ENCODE data around the gene ROBO4. TPM values are rescaled to one million over a fixed set of nuclear protein-coding genes. Genes with fewer than 3 reads are reported as not detected.

Gene ROBO4
- total and polyA plus RNA-seq, 10 donors = 6.7 to 246 (median 144) TPM

- Histone ChIP-seq H3K36me3 (no peaks in the 10 kb centered on the region), H3K9me3 (no peaks in the 10 kb centered on the region), H3K27me3 (replicated peaks in 1 of 7) (peaks cover 16 to 95% (median 79%) of the 10 kb centered on the region in 7 donors), H3K4me1 (peaks cover 13 to 61% (median 35%) of the 10 kb centered on the region in 6 donors), H3K27ac (no peak overlapping the region), H3K4me3 (no peak overlapping the region)
- intact Hi-C loops (cut with DNase I; ENCODE audit: low total_unique reads) = no loop called here
- no peak for TF ChIP-seq CTCF (IDR thresholded peaks at IDR 0.05 in 8 of 11, conservative IDR thresholded peaks at IDR 0.05 in 3 of 11)
- no peak for TF ChIP-seq POLR2A (IDR thresholded peaks at IDR 0.05)
- no peak for TF ChIP-seq POLR2AphosphoS5 (IDR thresholded peaks at IDR 0.05)
- no peak for DNase-seq
- WGBS, 5 donors = 42 to 57% (median 48%) methylated on average over 1 of the region's 1 CpG
These were observed 57.0 kb downstream of the ROBO4 start for GRCh38 chr11:124840666-124841065.

- no peaks in the 10 kb centered on the region for H3K36me3 ChIP-seq
- intact Hi-C loops (cut with DNase I; ENCODE audit: low total_unique reads) = no loop called here
- H3K9me3 ChIP-seq = no peaks in the 10 kb centered on the region
- H3K27ac ChIP-seq = no peak overlapping the region
- TF ChIP-seq CTCF (IDR thresholded peaks at IDR 0.05 in 8 of 11, conservative IDR thresholded peaks at IDR 0.05 in 3 of 11) = no peak
- no peak for TF ChIP-seq POLR2AphosphoS5 (IDR thresholded peaks at IDR 0.05)
- TF ChIP-seq POLR2A (IDR thresholded peaks at IDR 0.05) = no peak
- DNase-seq = no peak
- H3K4me1 ChIP-seq = peaks cover 13 to 60% (median 35%) of the 10 kb centered on the region in 6 donors
- WGBS, 5 donors = 7 to 11% (median 10%) methylated on average over 20 of the region's 20 CpGs
- peaks cover 16 to 94% (median 74%) of the 10 kb centered on the region in 7 donors for H3K27me3 ChIP-seq (replicated peaks in 1 of 7)
- H3K4me3 ChIP-seq = peak overlapping the region in 7 of 8 donors; percentile 19 to 60 (median 40)
These were observed 57.6 kb downstream of the ROBO4 start for GRCh38 chr11:124839972-124840621.

GRCh38 chr11:124839128-124839971 is 58.3 kb downstream of the ROBO4 start:
- WGBS, 5 donors = 1 to 4% (median 2%) methylated on average over 31 to 87 of the region's 87 CpGs
- peak in 1 of 3 donors; percentile 29 for TF ChIP-seq POLR2AphosphoS5 (IDR thresholded peaks at IDR 0.05)
- TF ChIP-seq CTCF (IDR thresholded peaks at IDR 0.05 in 8 of 11, conservative IDR thresholded peaks at IDR 0.05 in 3 of 11) = no peak
- peak; percentile 79 for DNase-seq
- Histone ChIP-seq H3K4me1 (peaks cover 13 to 52% (median 31%) of the 10 kb centered on the region in 6 donors), H3K4me3 (peak overlapping the region; percentile 4 to 60 (median 40)), H3K27me3 (replicated peaks in 1 of 7) (peaks cover 16 to 88% (median 66%) of the 10 kb centered on the region in 7 donors), H3K27ac (no peak overlapping the region), H3K9me3 (no peaks in the 10 kb centered on the region), H3K36me3 (no peaks in the 10 kb centered on the region)
- intact Hi-C loops (cut with DNase I; ENCODE audit: low total_unique reads) = no loop called here

- intact Hi-C loops (cut with DNase I; ENCODE audit: low total_unique reads) = no loop called here
- no peaks in the 10 kb centered on the region for H3K36me3 ChIP-seq
- no peak for DNase-seq
- TF ChIP-seq POLR2A (IDR thresholded peaks at IDR 0.05) (no peak), CTCF (IDR thresholded peaks at IDR 0.05 in 8 of 11, conservative IDR thresholded peaks at IDR 0.05 in 3 of 11) (no peak), POLR2AphosphoS5 (IDR thresholded peaks at IDR 0.05) (no peak)
- peak overlapping the region in 3 of 8 donors; percentile 35 to 60 (median 40) for H3K4me3 ChIP-seq
- no peak overlapping the region for H3K27ac ChIP-seq
- H3K27me3 ChIP-seq (replicated peaks in 1 of 7) = peaks cover 14 to 82% (median 60%) of the 10 kb centered on the region in 7 donors
- no peaks in the 10 kb centered on the region for H3K9me3 ChIP-seq
- 23 to 33% (median 30%) methylated on average over 5 of the region's 5 CpGs for WGBS, 5 donors
- H3K4me1 ChIP-seq = peaks cover 13 to 52% (median 31%) of the 10 kb centered on the region in 6 donors
These were observed 58.9 kb downstream of the ROBO4 start for GRCh38 chr11:124838805-124839127.

Measured in spleen (tissue), 11 donors.